HL-60/S4 (cell line): ENCODE data around the gene FUNDC1.

Source experiments
- in situ Hi-C: fragments of 300-500 bp; cut with MboI; formaldehyde crosslinking; loops from 2 replicates; pipeline ENCODE4 v1.14.3; 2022; ENCODE audit warnings: low sequenced_read_pairs

FUNDC1 gene

DNA sequence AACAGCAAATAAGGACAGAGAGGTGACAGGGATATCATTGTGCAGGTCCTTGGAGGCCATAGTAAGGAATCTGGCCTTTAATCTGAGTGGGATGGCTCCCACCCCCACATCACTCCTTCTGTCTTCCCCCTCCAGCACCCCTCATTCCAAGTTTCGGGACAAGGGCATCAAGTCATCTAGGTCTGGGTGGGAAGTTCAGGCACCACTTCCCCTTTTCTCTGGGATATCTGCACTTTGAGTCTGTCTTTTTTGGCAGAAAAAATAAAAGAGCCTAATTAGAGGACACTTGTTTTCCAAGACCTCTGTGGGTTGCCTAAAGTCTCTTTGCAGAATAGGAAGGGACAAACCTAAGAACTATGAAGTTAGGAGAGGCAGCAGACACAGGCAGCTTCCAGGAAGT lies 60.1 kb downstream of the FUNDC1 start:
- in situ Hi-C loops, result no loop called here

- in situ Hi-C loops, result no loop called here
These were observed 62.1 kb downstream of the FUNDC1 start for GRCh38 chrX:44480591-44480990.

- in situ Hi-C loops, result no loop called here
These were observed 68.2 kb downstream of the FUNDC1 start for GRCh38 chrX:44474410-44474809.
